Psoas muscle (tissue), 8 donors: ENCODE data around the gene MINDY4. TPM values are rescaled to one million over a fixed set of nuclear protein-coding genes. Genes with fewer than 3 reads are reported as not detected.

Experiments used
- ATAC-seq, 4 donors: fragments of 200-7000 bp; cut with Tn5 transposase; one replicate each; pipeline ENCODE4 v1.9.1; 2020; ENCODE audit warnings: moderate library complexity in 3 of 4, mild to moderate bottlenecking in 2 of 4
- DNase-seq, 2 donors: peaks; one replicate each; pipeline ENCODE4 v3.0.0-alpha.2; 2020
- H3K27ac ChIP-seq: fragments of 200-600 bp; one replicate; pipeline ENCODE4 v1.8.0; 2022
- H3K27me3 ChIP-seq, 3 donors: fragments of 200-600 bp in 1 of 3; one replicate each; pipeline versions ENCODE4 v1.6.1 to v1.8.0; 2013 to 2022; ENCODE audit warnings: low read length in 2 of 3, mild to moderate bottlenecking in 2 of 3, moderate library complexity in 1 of 3; ENCODE audit not compliant: insufficient read depth in 3 of 3
- H3K36me3 ChIP-seq, 2 donors: fragments of 200-600 bp in 1 of 2; one replicate each; pipeline versions ENCODE4 v1.6.1 to v1.8.0; 2013 to 2022; ENCODE audit warnings: low read depth in 1 of 2, mild to moderate bottlenecking in 1 of 2, moderate library complexity in 1 of 2; ENCODE audit not compliant: insufficient read depth in 1 of 2
- H3K4me1 ChIP-seq: fragments of 200-600 bp; one replicate; pipeline ENCODE4 v1.8.0; 2022
- H3K4me3 ChIP-seq: fragments of 200-600 bp; one replicate; pipeline ENCODE4 v1.8.0; 2022; ENCODE audit warnings: mild to moderate bottlenecking
- H3K9me3 ChIP-seq: fragments of 200-600 bp; one replicate; pipeline ENCODE4 v1.8.0; 2022
- WGBS, 3 donors: extraction: QIAGEN DNeasy Blood & Tissue Kit; methylation state at CpG; one replicate each; pipeline versions ENCODE4 v1.1.6 to v1.1.7; 2013; 5-methylcytosine and 5-hydroxymethylcytosine counted together
- intact Hi-C, 2 donors: fragments of 100-400 bp; cut with DNase I; formaldehyde crosslinking; loops; one replicate each; pipeline versions ENCODE4 v1.11.0 to v1.14.2; 2022
- polyA plus RNA-seq, 3 donors: library from polyadenylated mRNA; stranded (reverse); fragments of 200-250 nt; gene quantifications; one replicate each; pipeline ENCODE4 v1.2.3, GENCODE V29; 2013
- total RNA-seq, 4 donors: library from RNA; stranded (reverse); fragmentation: NEBNext Ultra II Directional in 2 of 4; extraction: Animal tissue kit (Norgen Biotek cat#: 25700) in 2 of 4; gene quantifications; one replicate each; pipeline versions ENCODE4 v1.2.1 to v1.2.4, GENCODE V29; 2021 to 2023
- TF ChIP-seq, protein P1 (sequence below): fragments of 200-600 bp; IDR thresholded peaks from one replicate; pipeline ENCODE4 v1.8.0; 2022; ENCODE audit warnings: antibody characterized with exemption
- donor health status: healthy with polysubstance abuse.
- donor health status: DM: no; HTN: no; CAD: no; lungs with moderate emphysema.
- donor health status: Bipolar disorder and iron deficiency.
- donor health status: healthy.
- donor health status: DM: yes; HTN: yes; CAD: no.
- donor health status: DM: no; HTN: no; CAD: no.
- donor health status: DM: no; HTN: no; CAD: no.
- donor health status: DM: yes; HTN: yes; CAD: no.

MINDY4 gene
- total and polyA plus RNA-seq, 7 donors: 0.86 to 3.5 (median 1.5) TPM

DNA sequence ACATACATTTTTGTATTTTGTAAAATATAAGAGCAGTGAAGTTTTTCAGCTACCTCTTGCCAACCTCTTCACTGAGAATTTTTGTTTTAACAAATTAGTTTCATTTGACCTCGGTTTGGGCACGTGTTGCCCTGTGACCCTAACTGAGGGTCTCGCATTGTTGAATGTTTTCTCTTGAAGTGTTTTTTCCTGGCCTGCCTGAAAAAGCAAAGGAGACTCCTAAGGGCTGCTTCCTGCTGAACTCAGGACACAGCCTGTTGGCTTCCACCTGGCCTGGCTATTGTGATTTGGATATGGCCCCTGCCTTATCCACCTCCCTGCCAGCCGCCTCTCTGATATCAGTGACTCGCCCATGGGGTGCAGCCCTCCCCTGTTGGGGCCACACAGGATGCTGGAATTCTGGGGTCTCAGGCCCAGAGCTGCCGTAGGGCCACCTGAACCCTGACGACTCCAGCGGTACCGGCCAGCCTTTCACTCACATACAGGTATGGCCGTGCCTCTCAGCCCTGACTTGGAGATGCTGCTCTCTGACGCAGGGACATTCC lies 81.6 kb downstream of the MINDY4 start:
- intact Hi-C loops: no loop called here

DNA sequence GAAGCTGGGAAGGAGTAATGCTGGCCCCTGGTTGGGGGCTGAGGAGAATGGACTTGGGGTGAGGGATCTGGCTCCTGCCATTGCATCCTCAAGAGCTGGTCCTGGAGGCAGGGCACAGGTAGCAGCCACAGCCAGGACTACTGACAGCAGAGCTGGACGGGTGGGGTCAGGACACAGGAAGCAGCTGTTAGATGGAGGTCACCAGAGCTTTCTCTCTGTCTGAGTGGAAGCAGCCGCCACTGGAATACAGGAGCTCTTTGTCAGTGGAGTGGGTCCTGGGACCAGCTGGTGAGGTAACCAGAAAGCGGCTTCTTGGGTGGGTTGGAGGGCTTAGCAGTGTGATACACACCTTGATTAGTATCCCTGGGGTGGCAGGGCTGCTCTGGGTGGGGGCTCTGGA lies 82.4 kb downstream of the MINDY4 start:
- no peaks in the 10 kb centered on the region for H3K4me1 ChIP-seq
- intact Hi-C loops: no loop called here
- 82 to 85% (median 82%) methylated on average over 3 of the region's 3 CpGs for WGBS, 3 donors
- no peak overlapping the region for H3K4me3 ChIP-seq
- H3K9me3 ChIP-seq: no peaks in the 10 kb centered on the region
- no peak overlapping the region for H3K27ac ChIP-seq
- H3K36me3 ChIP-seq: peaks cover 0 to 4% of the 10 kb centered on the region in 2 donors
- peaks cover 0 to 2% (median 0%) of the 10 kb centered on the region in 3 donors for H3K27me3 ChIP-seq
- DNase-seq (no peak), ATAC-seq (no peak)
- TF ChIP-seq, protein P1, sequence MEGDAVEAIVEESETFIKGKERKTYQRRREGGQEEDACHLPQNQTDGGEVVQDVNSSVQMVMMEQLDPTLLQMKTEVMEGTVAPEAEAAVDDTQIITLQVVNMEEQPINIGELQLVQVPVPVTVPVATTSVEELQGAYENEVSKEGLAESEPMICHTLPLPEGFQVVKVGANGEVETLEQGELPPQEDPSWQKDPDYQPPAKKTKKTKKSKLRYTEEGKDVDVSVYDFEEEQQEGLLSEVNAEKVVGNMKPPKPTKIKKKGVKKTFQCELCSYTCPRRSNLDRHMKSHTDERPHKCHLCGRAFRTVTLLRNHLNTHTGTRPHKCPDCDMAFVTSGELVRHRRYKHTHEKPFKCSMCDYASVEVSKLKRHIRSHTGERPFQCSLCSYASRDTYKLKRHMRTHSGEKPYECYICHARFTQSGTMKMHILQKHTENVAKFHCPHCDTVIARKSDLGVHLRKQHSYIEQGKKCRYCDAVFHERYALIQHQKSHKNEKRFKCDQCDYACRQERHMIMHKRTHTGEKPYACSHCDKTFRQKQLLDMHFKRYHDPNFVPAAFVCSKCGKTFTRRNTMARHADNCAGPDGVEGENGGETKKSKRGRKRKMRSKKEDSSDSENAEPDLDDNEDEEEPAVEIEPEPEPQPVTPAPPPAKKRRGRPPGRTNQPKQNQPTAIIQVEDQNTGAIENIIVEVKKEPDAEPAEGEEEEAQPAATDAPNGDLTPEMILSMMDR: no peak

More for the DNA sequence above, 81.6 kb downstream of the MINDY4 start:
- Histone ChIP-seq H3K27me3 (peaks cover 0 to 2% (median 0%) of the 10 kb centered on the region in 3 donors), H3K9me3 (no peaks in the 10 kb centered on the region), H3K27ac (peak overlapping the region; percentile 3), H3K4me3 (no peak overlapping the region), H3K4me1 (no peaks in the 10 kb centered on the region), H3K36me3 (peaks cover 0 to 4% of the 10 kb centered on the region in 2 donors)
- DNase-seq (no peak), ATAC-seq (no peak)
- TF ChIP-seq, protein P1: no peak
- 76 to 90% (median 84%) methylated on average over 11 of the region's 11 CpGs for WGBS, 3 donors

DNA sequence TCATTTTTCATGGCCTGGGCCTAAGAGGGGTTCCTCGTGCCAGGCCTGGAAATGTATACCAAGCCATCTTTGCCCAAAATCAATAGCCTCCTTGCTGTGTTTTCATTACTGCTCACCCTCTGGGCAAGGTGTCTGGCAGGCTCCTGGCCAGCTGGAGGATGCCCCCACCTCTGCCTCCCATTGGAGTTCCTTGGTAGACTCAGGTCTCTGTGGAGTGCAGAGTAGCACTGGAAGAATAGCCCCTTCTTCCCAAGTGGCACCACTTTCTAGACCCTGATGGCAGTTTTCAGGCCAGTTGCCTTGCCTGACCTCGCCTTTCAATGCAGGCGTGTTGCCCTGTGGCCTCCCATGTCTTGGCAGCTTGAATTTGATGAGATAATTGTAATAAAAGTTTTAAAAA lies 84.7 kb downstream of the MINDY4 start:
- ATAC-seq (no peak), DNase-seq (no peak)
- Histone ChIP-seq H3K27ac (no peak overlapping the region), H3K4me1 (no peaks in the 10 kb centered on the region), H3K36me3 (peaks cover 0 to 4% of the 10 kb centered on the region in 2 donors), H3K9me3 (no peaks in the 10 kb centered on the region), H3K27me3 (peaks cover 0 to 2% (median 0%) of the 10 kb centered on the region in 3 donors), H3K4me3 (no peak overlapping the region)
- 74 to 86% (median 79%) methylated on average over 3 of the region's 3 CpGs for WGBS, 3 donors
- intact Hi-C loops: no loop called here
- TF ChIP-seq, protein P1: no peak

DNA sequence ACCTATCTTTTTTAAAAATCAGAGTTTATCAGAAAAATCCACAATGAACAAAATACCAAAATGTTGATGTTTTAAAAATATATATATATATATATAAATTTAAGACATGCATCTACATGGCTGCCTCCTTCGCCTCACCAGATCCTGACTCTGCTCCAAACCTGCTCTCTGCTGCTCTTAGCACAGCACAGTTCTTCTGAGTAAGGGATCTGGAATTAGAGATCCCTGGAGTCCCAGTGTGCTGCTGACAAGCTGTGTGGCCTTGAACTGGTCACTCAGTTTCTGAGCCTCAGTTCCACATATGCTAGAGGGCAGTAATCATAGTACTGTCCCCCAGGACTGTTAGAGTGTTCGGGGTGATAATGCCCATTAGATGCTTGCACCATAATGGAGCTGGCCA lies 87.4 kb downstream of the MINDY4 start:
- DNase-seq (no peak), ATAC-seq (no peak)
- no peaks in the 10 kb centered on the region for H3K9me3 ChIP-seq
- H3K27ac ChIP-seq: no peak overlapping the region
- TF ChIP-seq, protein P1: no peak
- intact Hi-C loops: no loop called here
- H3K36me3 ChIP-seq: no peaks in the 10 kb centered on the region
- no peaks in the 10 kb centered on the region for H3K27me3 ChIP-seq
- H3K4me1 ChIP-seq: no peaks in the 10 kb centered on the region
- H3K4me3 ChIP-seq: no peak overlapping the region
- 97 to 100% (median 98%) methylated on average over 2 of the region's 2 CpGs for WGBS, 3 donors
